Endometrial microvascular endothelial cells (primary cell): ENCODE measurements around the gene THRSP. TPM values are rescaled to one million over a fixed set of nuclear protein-coding genes. Genes with fewer than 3 reads are reported as not detected.
"Not testable (repeated sequence)": the region's sequence is repeated elsewhere in the genome, so short reads cannot be mapped to it uniquely, and the experiment has no call there.

ENCODE experiments used
- in situ Hi-C: cut with HindIII; loops from 2 replicates; pipeline ENCODE4 v1.10.0; 2017; ENCODE audit warnings: low sequenced_read_pairs, low pct_unique_long_range_greater_than_20kb; ENCODE audit errors: inconsistent ontology term
- total RNA-seq: library from RNA; depleted of rRNA; stranded (reverse); fragments of >200 nt; gene quantifications from one replicate; pipeline ENCODE4 v1.2.3, GENCODE V29; 2015; ENCODE audit errors: inconsistent ontology term

Gene THRSP
- total RNA-seq, 1 donor from 2014 or later, result not detected

DNA sequence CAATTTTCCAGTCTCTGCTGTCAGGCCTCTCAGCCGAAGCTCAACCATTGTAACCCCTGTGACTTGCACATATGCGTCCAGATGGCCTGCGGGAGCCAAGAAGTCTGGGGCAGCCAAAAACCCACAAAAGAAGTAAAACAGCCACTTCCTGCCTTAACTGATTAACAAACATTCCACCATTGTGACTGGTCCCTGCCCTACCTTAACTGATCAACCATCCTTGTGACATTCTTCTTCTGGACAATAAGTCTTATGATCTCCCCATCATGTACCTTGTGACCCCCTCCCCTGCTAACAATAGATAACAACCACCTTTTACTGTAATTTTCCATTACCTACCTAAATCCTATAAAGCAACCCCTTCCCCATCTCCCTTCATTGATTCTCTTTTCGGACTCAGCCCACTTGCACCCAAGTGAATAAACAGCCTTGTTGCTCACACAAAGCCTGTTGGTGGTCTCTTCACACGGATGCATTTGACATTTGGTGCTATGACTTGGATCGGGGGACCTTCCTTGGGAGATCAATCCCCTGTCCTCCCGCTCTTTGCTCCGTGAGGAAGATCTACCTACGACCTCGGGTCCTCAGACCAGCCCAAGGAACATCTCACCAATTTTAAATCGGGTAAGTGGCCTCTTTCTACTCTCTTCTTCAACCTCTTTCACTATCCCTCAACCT, 17.3 kb downstream of the THRSP start:
- in situ Hi-C loops, result no loop called here

DNA sequence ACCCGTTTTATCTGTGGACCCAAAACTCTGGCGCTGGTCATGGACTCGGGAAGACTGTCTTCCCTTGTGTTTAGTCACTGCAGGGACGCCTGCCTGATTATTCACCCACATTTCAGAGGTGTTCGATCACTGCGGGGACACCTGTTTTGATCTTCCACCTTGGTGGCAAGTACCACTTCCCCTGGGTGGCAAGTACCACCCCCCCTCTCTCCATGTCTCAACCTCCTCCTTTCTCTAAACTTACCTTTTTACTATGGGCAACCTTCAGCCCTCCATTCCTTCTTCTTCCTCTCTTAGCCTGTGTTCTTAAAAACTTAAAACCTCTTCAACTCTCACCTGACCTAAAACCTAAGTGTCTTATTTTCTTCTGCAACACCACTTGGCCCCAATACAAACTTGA, 17.9 kb downstream of the THRSP start:
- in situ Hi-C loops, result no loop called here

DNA sequence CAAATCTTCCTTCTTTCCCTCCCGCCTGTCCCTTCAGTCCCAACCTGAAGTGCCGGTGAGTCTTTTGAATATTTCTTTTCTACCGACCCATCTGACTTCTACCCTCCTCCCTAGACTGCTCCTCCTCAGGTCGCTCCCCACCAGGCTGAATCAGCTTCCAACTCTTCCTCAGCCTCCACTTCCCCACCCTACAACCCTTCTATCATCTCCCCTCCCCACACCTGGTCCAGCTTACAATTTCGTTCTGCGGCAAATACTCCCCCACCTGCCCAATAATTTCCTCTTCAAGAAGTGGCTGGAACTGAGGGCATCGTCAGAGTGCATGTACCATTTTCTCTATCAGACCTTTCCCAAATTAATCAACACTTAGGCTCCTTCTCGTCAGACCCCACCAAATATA, 18.5 kb downstream of the THRSP start:
- in situ Hi-C loops, result no loop called here

DNA sequence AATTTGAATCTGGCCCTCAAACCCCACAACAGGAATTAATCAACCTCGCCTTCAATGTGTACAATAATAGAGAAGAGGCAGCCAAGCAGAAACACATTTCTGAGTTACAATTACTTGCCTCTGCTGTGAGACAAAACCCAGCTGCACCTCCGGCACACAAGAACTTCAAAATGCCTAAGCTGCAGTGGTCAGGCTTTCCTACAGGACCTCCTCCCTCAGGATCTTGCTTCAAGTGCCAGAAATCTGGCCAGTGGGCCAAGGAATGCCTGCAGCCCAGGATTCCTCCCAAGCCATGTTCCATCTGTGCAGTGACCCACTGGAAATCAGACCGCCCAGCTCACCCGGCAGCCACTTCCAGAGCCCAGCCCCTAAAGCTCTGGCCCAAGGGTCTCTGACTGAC, 19.4 kb downstream of the THRSP start:
- in situ Hi-C loops, result no loop called here

DNA sequence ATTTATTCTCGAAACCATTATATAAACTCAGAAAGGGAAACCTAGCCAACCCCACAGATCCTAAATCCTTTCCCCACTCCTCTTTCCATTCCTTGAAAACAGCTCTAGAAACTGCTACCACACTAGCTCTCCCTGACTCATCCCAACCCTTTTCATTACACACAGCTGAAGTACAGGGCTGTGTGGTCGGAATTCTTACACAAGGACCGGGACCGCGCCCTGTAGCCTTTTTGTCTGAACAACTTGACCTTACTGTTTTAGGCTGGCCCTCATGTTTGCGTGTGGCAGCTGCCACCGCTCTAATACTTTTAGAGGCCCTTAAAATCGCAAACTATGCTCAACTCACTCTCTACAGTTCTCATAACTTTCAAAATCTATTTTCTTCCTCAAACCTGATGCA, 20.8 kb downstream of the THRSP start:
- in situ Hi-C loops, result not testable (repeated sequence)

DNA sequence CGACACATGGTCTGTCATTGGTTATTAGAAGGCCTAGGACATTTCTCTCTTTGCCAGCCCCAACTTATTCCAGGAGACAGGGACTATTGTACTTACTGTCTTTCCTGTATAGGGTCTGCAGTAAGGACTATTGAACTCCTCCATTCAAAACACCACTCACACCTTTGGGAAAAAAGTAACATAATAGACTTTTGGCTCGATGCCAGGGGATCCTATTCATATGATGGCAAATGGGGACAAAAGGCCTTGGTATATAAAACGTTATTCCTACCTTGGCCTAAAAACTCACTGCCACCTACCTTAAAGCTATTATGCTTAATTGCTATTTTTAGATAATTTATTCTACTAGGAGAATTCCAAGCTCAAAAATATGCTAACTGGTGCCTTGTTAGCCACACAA, 22.3 kb downstream of the THRSP start:
- in situ Hi-C loops, result no loop called here

DNA sequence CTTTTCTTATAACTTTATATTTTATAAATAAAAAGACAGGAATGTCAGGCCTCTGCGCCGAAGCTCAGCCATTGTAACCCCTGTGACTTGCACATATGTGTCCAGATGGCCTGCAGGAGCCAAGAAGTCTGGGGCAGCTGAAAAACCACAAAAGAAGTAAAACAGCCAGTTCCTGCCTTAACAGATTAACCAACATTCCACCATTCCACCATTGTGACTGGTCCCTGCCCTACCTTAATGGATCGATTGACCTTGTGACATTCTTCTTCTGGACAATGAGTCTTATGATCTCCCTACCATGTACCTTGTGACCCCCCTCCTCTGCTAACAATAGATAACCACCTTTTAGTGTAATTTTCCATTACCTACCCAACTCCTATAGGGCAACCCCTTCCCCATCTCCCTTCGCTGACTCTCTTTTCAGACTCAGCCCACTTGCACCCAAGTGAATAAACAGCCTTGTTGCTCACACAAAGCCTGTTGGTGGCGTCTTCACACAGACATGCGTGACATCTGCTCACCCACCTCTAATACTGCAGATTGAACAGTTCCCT, 22.9 kb downstream of the THRSP start:
- in situ Hi-C loops, result not testable (repeated sequence)

DNA sequence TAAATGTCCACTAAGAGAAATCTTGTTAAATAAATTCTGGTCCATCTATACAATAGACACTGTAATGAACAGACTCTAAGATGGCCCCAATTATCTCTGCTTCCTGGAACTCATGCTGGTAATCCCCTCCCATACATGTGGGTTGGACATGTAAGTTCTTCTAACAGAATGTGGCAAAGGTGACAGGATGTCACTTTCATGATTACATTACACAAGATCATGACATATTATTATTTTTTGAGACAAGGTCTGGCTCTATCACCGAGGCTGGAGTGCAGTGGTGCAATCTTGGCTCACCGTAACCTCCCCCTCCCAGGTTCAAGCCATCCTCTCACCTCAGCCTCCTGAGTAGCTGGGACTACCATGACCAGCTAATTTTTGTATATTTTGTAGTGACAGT, 30.6 kb downstream of the THRSP start:
- in situ Hi-C loops, result no loop called here

DNA sequence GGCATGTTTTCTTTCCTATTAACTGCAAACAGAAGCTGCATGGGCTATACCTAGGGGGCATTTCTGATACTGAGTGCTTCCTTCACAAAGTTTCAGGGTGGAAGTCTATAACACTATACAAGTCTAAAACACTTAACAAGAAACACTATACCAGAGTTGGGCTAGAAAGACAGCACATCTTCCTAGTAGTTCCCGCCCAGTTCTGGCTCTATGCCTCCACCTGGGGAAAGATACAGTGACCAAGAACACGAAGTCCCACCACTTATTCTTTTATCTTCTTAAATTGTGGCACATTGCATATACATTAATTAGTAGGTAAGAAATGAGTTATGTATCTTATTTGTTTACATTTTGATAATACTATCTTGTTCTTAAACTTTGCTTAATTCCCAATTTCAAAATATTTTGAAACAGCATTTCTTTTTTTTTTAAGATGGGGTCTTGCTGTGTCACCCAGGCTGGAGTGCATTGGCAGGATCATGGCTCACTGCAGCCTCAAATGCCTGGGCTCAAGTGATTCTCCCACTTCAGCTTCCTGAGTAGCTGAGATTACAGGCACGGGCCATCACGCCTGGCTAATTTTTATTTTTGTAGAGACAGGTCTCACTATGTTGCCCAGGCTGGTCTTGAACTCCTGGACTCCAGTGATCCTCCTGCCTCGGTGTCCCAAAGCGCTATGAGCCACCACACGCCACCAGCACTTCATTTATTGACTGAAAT, 34.2 kb downstream of the THRSP start:
- in situ Hi-C loops, result no loop called here

DNA sequence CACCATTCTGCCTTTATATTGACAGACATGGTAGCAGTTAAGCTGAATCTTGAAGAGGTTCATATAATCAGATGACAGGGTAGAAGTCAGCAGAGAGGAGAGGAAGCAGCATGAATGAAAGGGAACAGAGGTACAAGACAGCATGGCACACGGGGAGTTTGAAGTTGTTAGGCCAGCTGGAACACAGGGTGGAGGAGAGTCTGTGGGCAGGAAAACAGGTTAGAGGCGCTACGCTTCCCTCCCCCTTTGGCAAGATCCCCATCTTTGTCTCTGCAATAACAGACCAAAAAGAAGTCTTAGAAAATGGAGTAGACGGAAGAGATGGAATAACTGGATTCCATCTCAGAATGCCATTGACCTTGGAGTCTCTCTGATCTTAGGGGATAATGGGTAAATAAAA, 36.0 kb downstream of the THRSP start:
- in situ Hi-C loops, result no loop called here

DNA sequence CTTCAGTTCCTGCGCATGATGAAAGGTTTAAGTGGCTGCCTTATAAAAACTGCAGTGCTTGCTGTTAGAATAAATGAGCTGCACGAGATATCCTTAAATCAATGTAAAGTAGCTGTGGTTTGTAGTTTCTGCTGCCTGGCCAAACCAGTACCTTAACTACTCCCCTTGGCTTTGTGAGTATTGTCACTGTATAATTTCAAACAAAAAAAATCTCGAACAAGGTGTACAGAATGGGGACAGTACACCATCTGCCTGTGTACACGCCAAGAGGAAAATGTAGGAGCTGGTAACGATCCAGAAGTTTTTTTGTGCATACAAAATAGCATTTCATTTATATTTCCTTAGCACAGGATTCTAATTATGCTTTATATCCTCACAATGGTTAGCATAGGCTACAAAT, 36.6 kb downstream of the THRSP start:
- in situ Hi-C loops, result no loop called here

DNA sequence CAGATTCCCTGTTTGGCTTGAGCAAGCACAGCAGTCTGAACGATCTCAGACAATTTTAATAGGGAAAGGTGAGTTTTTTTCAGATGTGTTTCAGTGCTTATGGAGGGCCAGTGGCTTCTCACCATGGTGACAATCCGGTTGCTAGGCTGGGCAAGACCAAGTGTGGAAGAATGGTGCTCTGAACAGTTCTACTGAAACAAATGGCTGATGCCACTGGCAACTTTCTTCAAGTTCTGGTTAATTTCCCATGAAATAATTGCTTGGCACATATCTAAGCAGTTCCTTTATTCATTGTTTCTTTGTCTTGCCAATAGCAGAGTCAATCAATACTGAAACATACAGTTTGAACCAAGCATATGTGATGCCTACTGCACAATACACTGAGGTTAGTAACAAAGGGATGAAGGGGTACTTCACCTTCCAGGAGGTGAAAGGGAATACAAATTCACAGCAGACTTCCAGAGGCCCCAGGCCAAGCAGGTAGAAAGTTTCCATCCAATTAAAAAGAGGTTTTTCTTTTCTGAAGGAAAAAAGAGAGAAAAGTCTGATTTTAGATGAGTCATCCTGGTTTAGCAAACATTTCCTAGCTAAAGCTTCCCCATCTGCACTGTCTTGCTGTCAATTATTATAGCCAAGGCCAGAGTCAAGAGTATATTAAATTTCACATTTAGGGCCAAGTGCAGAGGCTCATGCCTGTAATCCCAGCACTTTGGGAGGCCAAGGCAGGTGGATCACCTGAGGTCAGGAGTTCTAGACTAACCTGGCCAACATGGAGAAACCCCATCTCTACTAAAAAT, 37.2 kb downstream of the THRSP start:
- in situ Hi-C loops, result no loop called here

DNA sequence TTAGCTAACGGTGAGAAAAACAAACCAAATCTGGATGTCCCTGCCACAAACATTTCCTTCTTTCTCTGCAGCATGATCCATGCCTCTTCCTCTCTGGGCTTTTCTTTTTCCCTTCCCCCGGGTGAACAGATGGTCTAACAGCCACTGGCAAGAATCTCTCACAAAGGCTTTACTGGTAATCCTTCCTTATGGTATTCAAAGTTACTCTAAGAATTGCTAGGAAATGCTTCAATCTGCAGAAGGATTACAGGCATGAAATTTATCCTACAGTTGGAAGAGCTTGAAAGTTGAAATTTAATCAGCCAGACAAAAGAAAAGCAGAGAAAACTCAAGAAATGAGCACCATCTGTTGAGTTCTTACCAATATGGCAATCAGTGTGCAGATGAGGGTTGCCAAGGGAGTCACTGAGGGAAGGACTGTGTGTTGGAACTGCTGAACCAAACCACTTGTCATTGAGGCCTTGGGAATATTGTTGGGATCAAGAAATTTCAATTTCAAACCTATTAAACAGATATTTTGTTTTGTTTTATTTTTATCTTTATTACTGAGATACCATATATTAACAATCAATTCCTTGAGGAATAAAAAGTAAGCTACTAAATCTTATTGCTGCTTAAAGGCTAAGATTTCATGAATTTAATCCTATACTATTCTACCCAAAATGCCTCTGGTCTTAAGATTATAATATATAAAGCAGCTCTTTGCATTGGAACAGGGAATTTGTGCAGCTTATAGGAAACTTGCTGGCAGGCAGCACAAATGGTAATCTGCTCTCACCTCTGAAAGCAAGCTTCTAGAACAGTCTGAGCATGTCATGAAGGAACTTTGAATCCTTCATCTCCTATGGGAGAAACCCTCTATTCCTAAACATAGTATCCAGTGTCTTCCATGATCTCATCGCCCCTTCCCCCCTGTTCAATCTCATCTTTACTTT, 45.7 kb downstream of the THRSP start:
- in situ Hi-C loops, result no loop called here

DNA sequence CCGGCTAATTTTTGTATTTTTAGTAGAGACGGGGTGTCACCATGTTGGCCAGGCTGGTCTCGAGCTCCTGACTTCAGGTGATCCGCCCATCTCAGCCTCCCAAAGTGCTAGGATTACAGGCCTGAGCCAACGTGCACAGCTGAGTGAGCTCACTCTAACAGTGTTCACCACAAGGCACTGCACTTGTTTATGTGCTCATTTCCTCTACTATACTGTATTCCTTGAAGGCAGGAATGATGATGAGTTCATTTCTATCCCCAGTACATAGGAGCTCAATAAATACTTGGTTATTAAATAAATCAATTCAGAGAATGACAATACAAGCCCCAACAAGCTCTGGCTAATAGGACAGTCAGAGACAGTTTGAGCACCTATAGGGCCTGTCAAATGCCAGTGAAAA, 46.7 kb downstream of the THRSP start:
- in situ Hi-C loops, result no loop called here

DNA sequence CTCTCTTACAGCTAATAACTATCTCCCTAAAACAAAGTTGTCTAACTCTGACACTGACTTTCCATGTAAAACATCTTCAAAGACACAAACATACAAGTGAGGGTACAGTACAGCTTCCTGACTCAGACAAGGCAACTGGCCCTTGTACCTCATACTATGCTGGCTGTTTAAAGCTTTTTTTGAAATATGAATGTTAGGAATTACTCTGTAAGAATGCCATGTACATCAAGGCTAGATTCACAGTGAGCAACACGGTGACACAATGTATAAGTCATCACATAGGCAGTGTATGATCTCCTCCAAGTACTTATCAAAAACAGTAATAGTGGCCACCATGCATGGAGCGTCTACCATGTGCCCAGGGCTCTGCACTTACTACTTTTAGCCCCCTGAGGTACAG, 47.2 kb downstream of the THRSP start:
- in situ Hi-C loops, result no loop called here

DNA sequence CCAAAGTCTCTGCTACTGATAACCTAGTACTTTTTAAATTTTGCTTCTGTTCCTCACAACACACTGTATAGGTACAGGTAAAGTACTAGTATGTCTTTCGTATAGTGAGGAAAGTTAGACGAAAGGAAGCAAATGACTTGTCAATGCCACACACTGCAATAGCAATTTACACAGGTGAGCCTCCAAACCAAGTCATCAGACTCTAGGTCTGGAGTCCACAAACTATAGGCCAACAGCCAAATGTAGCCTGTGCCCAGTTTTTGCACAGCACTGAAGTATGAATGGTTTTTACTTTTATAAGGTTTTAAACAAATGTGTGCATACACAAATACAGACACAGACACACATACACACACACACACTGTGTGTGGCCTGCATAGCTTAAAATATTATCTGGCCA, 47.6 kb downstream of the THRSP start:
- in situ Hi-C loops, result no loop called here

DNA sequence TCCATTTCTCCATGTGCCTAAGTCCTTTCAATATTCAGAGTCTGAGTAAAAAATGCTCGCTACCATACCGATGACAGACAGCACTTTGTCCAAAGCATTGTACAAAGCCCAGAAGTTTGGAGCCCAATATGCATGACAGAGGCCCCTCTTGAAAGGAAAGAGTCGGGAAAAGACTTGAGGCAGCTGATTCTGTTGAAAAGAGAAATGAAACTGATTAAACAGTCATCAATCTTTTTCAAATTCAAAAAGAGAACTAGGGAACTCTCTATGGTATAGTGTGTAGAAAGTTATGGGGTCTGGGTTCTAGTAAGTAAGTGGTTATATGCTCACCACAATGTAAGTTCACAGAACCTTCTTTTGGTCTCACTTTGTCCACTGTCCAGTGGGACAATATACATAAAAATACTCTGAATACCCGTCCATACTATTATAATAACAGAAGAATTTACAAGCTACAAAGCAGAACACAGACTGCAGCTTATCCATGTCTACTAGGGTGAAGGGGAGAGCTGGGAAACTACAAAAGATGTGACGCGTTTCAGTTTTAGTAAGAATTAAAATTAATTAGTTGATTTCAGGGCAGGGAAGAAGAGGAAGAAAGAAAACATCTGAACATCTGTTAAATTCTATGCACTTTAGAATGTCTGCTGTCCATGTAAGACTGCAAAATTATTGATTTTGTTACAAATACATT, 49.1 kb downstream of the THRSP start:
- in situ Hi-C loops, result no loop called here
